ENCODE measurements around the gene CAMKMT. TPM values are rescaled to one million over a fixed set of nuclear protein-coding genes. Genes with fewer than 3 reads are reported as not detected.
A peak's percentile ranks its signal among the peaks of the same experiment; 100 is the strongest.

Gene CAMKMT
- polyA plus RNA-seq, 3 donors = 4.7 to 7.8 (median 7.0) TPM

GRCh38 chr2:44354761-44355160 is 7.0 kb upstream of the CAMKMT start:
- Mint-ChIP-seq H3K36me3 (peaks cover 11 to 12% of the 10 kb centered on the region in 2 donors), H3K9me3 (no peaks in the 10 kb centered on the region), H3K4me3 (no peak overlapping the region), H3K27ac (peak overlapping the region in 1 of 7 donors; percentile 61), H3K4me1 (peaks cover 10% of the 10 kb centered on the region), H3K27me3 (ENCODE audit: low read depth in 3 of 3) (peaks cover 0 to 3% (median 0%) of the 10 kb centered on the region in 3 donors)
- Histone ChIP-seq H3K27ac (ENCODE audit: low read depth in 1 of 2, low read length in 2 of 2) (no peak overlapping the region), H3K4me3 (replicated peaks in 1 of 3; ENCODE audit: low read depth in 2 of 3, low read length in 3 of 3) (no peak overlapping the region), H3K4me1 (ENCODE audit: control insufficient read depth in 1 of 2, insufficient read depth in 2 of 2, low read length in 2 of 2) (no peaks in the 10 kb centered on the region), H3K9ac (ENCODE audit: insufficient read depth, low read length, poor library complexity, severe bottlenecking) (no peak overlapping the region), H3K36me3 (replicated peaks in 1 of 2; ENCODE audit: control insufficient read depth in 1 of 2, insufficient read depth in 2 of 2, low read length in 2 of 2) (no peaks in the 10 kb centered on the region), H4K20me1 (ENCODE audit: insufficient read depth, low read length) (no peaks in the 10 kb centered on the region), H3K9me3 (replicated peaks in 1 of 2; ENCODE audit: control insufficient read depth in 1 of 2, insufficient read depth in 1 of 2, low read length in 2 of 2) (no peaks in the 10 kb centered on the region), H2AFZ (ENCODE audit: insufficient read depth, low read depth, low read length, poor library complexity, severe bottlenecking) (no peak overlapping the region), H3K27me3 (ENCODE audit: control insufficient read depth in 2 of 2, insufficient read depth in 2 of 2, low read length in 2 of 2) (no peaks in the 10 kb centered on the region), H3K79me2 (ENCODE audit: insufficient read depth, low read length) (no peaks in the 10 kb centered on the region), H3K4me2 (replicated peaks; ENCODE audit: extremely low read depth, low read length, poor library complexity, severe bottlenecking) (no peak overlapping the region)
- TF ChIP-seq CTCF (IDR thresholded peaks at IDR 0.05) = no peak
- intact Hi-C loops (cut with micrococcal nuclease) = no loop called here
- DNase-seq = no peak
- WGBS (ENCODE audit: insufficient coverage) = 100% methylated on average over 1 of the region's 6 CpGs

- Histone ChIP-seq H3K4me3 (replicated peaks in 1 of 3; ENCODE audit: low read depth in 2 of 3, low read length in 3 of 3) (no peak overlapping the region), H3K9me3 (replicated peaks in 1 of 2; ENCODE audit: control insufficient read depth in 1 of 2, insufficient read depth in 1 of 2, low read length in 2 of 2) (no peaks in the 10 kb centered on the region), H3K36me3 (replicated peaks in 1 of 2; ENCODE audit: control insufficient read depth in 1 of 2, insufficient read depth in 2 of 2, low read length in 2 of 2) (no peaks in the 10 kb centered on the region), H3K27me3 (ENCODE audit: control insufficient read depth in 2 of 2, insufficient read depth in 2 of 2, low read length in 2 of 2) (no peaks in the 10 kb centered on the region), H4K20me1 (ENCODE audit: insufficient read depth, low read length) (no peaks in the 10 kb centered on the region), H3K79me2 (ENCODE audit: insufficient read depth, low read length) (peaks cover 15% of the 10 kb centered on the region), H3K4me2 (replicated peaks; ENCODE audit: extremely low read depth, low read length, poor library complexity, severe bottlenecking) (no peak overlapping the region), H2AFZ (ENCODE audit: insufficient read depth, low read depth, low read length, poor library complexity, severe bottlenecking) (no peak overlapping the region), H3K4me1 (ENCODE audit: control insufficient read depth in 1 of 2, insufficient read depth in 2 of 2, low read length in 2 of 2) (peaks cover 15 to 16% of the 10 kb centered on the region in 2 donors), H3K27ac (ENCODE audit: low read depth in 1 of 2, low read length in 2 of 2) (no peak overlapping the region), H3K9ac (ENCODE audit: insufficient read depth, low read length, poor library complexity, severe bottlenecking) (no peak overlapping the region)
- Mint-ChIP-seq H3K4me1 (peaks cover 20% of the 10 kb centered on the region), H3K27ac (no peak overlapping the region), H3K9me3 (no peaks in the 10 kb centered on the region), H3K36me3 (peaks cover 6 to 11% of the 10 kb centered on the region in 2 donors), H3K4me3 (no peak overlapping the region), H3K27me3 (ENCODE audit: low read depth in 3 of 3) (no peaks in the 10 kb centered on the region)
- intact Hi-C loops (cut with micrococcal nuclease) = no loop called here
- WGBS (ENCODE audit: insufficient coverage) = 33% methylated on average over 1 of the region's 3 CpGs
- no peak for TF ChIP-seq CTCF (IDR thresholded peaks at IDR 0.05)
- DNase-seq = no peak
These were observed 3.2 kb upstream of the CAMKMT start for GRCh38 chr2:44358503-44358902.
